IMR-90 (cell line): ENCODE measurements around the gene TEAD1. TPM values are rescaled to one million over a fixed set of nuclear protein-coding genes. Genes with fewer than 3 reads are reported as not detected.

Experiments
- ATAC-seq: fragments of 200-7000 bp; cut with Tn5 transposase; 2 replicates; pipeline ENCODE4 v1.9.1; 2020; ENCODE audit warnings: low read depth, mild to moderate bottlenecking, moderate library complexity
- BruUV-seq: library from RNA; stranded (reverse); fragments of 400-500 nt; replicated peaks from 2 replicates; lab custom pipeline; 2021; lab: Mats Ljungman, UMichigan
- CTCF ChIA-PET: fragments of 300-600 bp; formaldehyde crosslinking; extraction: SDS; loops from one replicate; lab custom pipeline; 2021; ENCODE audit warnings: antibody characterized with exemption; lab: Yijun Ruan, JAX
- POLR2A ChIA-PET: fragments of 300-600 bp; sonication (Branson Sonifier 250); formaldehyde crosslinking; loops from one replicate; lab custom pipeline; 2022; ENCODE audit warnings: antibody characterized with exemption; ENCODE audit not compliant: unreplicated experiment; lab: Charles Lee
- DNase-seq: peaks from one replicate; pipeline ENCODE4 v3.0.0; 2013
- H2AFZ ChIP-seq: replicated peaks from 2 replicates; pipeline ENCODE3; 2013; ENCODE audit warnings: low read length, mild to moderate bottlenecking; ENCODE audit not compliant: poor library complexity
- H2AK5ac ChIP-seq: 2 replicates; pipeline ENCODE4 v1.6.1; 2013; ENCODE audit warnings: low read depth, low read length, inconsistent platforms
- H2AK9ac ChIP-seq: replicated peaks from 2 replicates; pipeline ENCODE3; 2013; ENCODE audit warnings: mild to moderate bottlenecking, low read depth, low read length, moderate library complexity; ENCODE audit not compliant: poor library complexity
- H2BK120ac ChIP-seq: 2 replicates; pipeline ENCODE4 v1.6.1; 2013; ENCODE audit warnings: low read depth, low read length, inconsistent platforms
- H2BK15ac ChIP-seq: 3 replicates; pipeline ENCODE4 v1.6.1; 2013; ENCODE audit warnings: low read depth, low read length, inconsistent platforms
- H2BK20ac ChIP-seq: 2 replicates; pipeline ENCODE4 v1.6.1; 2013; ENCODE audit warnings: low read depth, mild to moderate bottlenecking, inconsistent platforms, low read length, moderate library complexity
- H2BK5ac ChIP-seq: 2 replicates; pipeline ENCODE4 v1.6.1; 2013; ENCODE audit warnings: mild to moderate bottlenecking, low read depth, low read length, inconsistent platforms; ENCODE audit not compliant: poor library complexity, severe bottlenecking
- H3K14ac ChIP-seq: replicated peaks from 2 replicates; pipeline ENCODE4 v1.6.1; 2013; ENCODE audit warnings: low read depth, low read length, inconsistent platforms
- H3K18ac ChIP-seq: 2 replicates; pipeline ENCODE4 v1.6.1; 2013; ENCODE audit warnings: low read depth, low read length, control low read depth
- H3K23ac ChIP-seq: 2 replicates; pipeline ENCODE4 v1.6.1; 2013; ENCODE audit warnings: low read depth, low read length, inconsistent platforms
- H3K27ac ChIP-seq: 2 replicates; pipeline ENCODE4 v1.5.1; 2013; ENCODE audit warnings: mild to moderate bottlenecking, control low read depth, low read length; ENCODE audit not compliant: insufficient read depth
- H3K27me3 ChIP-seq: 2 replicates; pipeline ENCODE4 v1.6.1; 2013; ENCODE audit warnings: low read length; ENCODE audit not compliant: control insufficient read depth, insufficient read depth
- H3K36me3 ChIP-seq: 2 replicates; pipeline ENCODE4 v1.6.1; 2013; ENCODE audit warnings: low read length, mixed read lengths; ENCODE audit not compliant: control insufficient read depth, insufficient read depth
- H3K4ac ChIP-seq: 2 replicates; pipeline ENCODE4 v1.6.1; 2013; ENCODE audit warnings: low read depth, low read length, inconsistent platforms
- H3K4me1 ChIP-seq: 2 replicates; pipeline ENCODE4 v1.6.1; 2013; ENCODE audit warnings: low read length, mixed read lengths; ENCODE audit not compliant: control insufficient read depth, insufficient read depth
- H3K4me2 ChIP-seq: 2 replicates; pipeline ENCODE4 v1.6.1; 2013; ENCODE audit warnings: low read depth, mild to moderate bottlenecking, control low read depth, low read length, moderate library complexity
- H3K4me3 ChIP-seq: 2 replicates; pipeline ENCODE4 v1.5.1; 2013; ENCODE audit warnings: low read depth, mild to moderate bottlenecking, control low read depth, low read length, moderate library complexity; ENCODE audit not compliant: insufficient read depth
- H3K56ac ChIP-seq: 2 replicates; pipeline ENCODE4 v1.6.1; 2013; ENCODE audit warnings: low read length, inconsistent platforms; ENCODE audit not compliant: insufficient read depth; ENCODE audit errors: extremely low read depth
- H3K79me1 ChIP-seq, 2 experiments: 2 replicates each; pipeline ENCODE4 v1.6.1; 2013; ENCODE audit warnings: low read length in 2 of 2, inconsistent platforms in 1 of 2, low read depth in 1 of 2
- H3K9ac ChIP-seq: 2 replicates; pipeline ENCODE4 v1.6.1; 2013; ENCODE audit warnings: low read depth, low read length, control low read depth
- H3K9me1 ChIP-seq: 2 replicates; pipeline ENCODE4 v1.6.1; 2013; ENCODE audit warnings: low read length, inconsistent platforms; ENCODE audit not compliant: insufficient read depth
- H3K9me3 ChIP-seq: 2 replicates; pipeline ENCODE4 v1.6.1; 2013; ENCODE audit warnings: low read length; ENCODE audit not compliant: control insufficient read depth, insufficient read depth
- H4K20me1 ChIP-seq: 2 replicates; pipeline ENCODE4 v1.6.1; 2013; ENCODE audit warnings: low read length, inconsistent platforms; ENCODE audit not compliant: insufficient read depth
- H4K5ac ChIP-seq: 2 replicates; pipeline ENCODE4 v1.6.1; 2013; ENCODE audit warnings: mild to moderate bottlenecking, low read depth, low read length, control low read depth
- H4K8ac ChIP-seq, 2 experiments: 2 replicates each; pipeline ENCODE4 v1.6.1; 2013; ENCODE audit warnings: low read depth in 2 of 2, low read length in 2 of 2, control low read depth in 1 of 2, inconsistent platforms in 1 of 2
- H4K91ac ChIP-seq: 2 replicates; pipeline ENCODE4 v1.6.1; 2013; ENCODE audit warnings: low read depth, low read length, inconsistent platforms; ENCODE audit not compliant: insufficient read depth
- CEBPB ChIP-seq: IDR thresholded peaks from 2 replicates; pipeline ENCODE4 v1.6.1; 2012; ENCODE audit warnings: low read depth, low read length, improper control_type of control experiment
- FOS ChIP-seq: fragments of 150-350 bp; IDR thresholded peaks from 2 replicates; pipeline ENCODE4 v1.6.1; 2016; ENCODE audit warnings: low read depth, low read length
- MAFK ChIP-seq: IDR thresholded peaks from 2 replicates; pipeline ENCODE4 v1.6.1; 2012; ENCODE audit warnings: low read depth, low read length, improper control_type of control experiment
- POLR2A ChIP-seq: IDR thresholded peaks from 2 replicates; pipeline ENCODE4 v1.6.1; 2012; ENCODE audit warnings: mild to moderate bottlenecking, low read depth, low read length
- WGBS, 2 experiments: methylation state at CpG; one replicate each; pipeline versions ENCODE4 v1.1.5 to v1.1.7; 2013; ENCODE audit warnings: missing lambda C conversion rate in 2 of 2; ENCODE audit not compliant: insufficient read length in 1 of 2; ENCODE audit errors: extremely low coverage in 2 of 2; 5-methylcytosine and 5-hydroxymethylcytosine counted together
- dilution Hi-C: fragments of 300-500 bp; cut with HindIII; formaldehyde crosslinking; loops from one replicate; pipeline ENCODE4 v1.14.3; 2018; ENCODE audit warnings: low sequenced_read_pairs; ENCODE audit not compliant: unreplicated experiment
- in situ Hi-C: fragments of 300-500 bp; cut with MboI; formaldehyde crosslinking; loops from 3 replicates; pipeline ENCODE4 v1.14.3; 2019; ENCODE audit warnings: low sequenced_read_pairs, inconsistent platforms, mixed read lengths
- intact Hi-C: fragments of 100-400 bp; cut with micrococcal nuclease; formaldehyde crosslinking; loops from 2 replicates; pipeline ENCODE4 v1.10.0; 2022
- polyA plus RNA-seq, 3 experiments: library from polyadenylated mRNA; depleted of rRNA; stranded (reverse); fragments of >200 nt; gene quantifications; 2 replicates each; pipeline ENCODE4 v1.2.3, GENCODE V29; 2012; ENCODE audit warnings: low replicate concordance in 1 of 3
- total RNA-seq: library from RNA; depleted of rRNA; stranded (reverse); fragments of >200 nt; gene quantifications from 2 replicates; pipeline ENCODE4 v1.2.3, GENCODE V29; 2012
- TF ChIP-seq, protein P1 (sequence below): fragments of 150-350 bp; IDR thresholded peaks from 2 replicates; pipeline ENCODE4 v1.6.1; 2017; ENCODE audit warnings: mild to moderate bottlenecking, antibody characterized with exemption, low read length, low read depth

The TEAD1 gene
- total and polyA plus RNA-seq, 2 of the 4 experiments (the other 2 are of a cell fraction) = 51.8 to 69.2 TPM

- peaks cover 25% of the 10 kb centered on the region for H3K9me1 ChIP-seq
- H3K4me3 ChIP-seq = no peak overlapping the region
- H3K36me3 ChIP-seq = no peaks in the 10 kb centered on the region; the same call in 1 of the 2 replicates
- POLR2A ChIA-PET = no interaction called here
- H2AFZ ChIP-seq = no peak overlapping the region
- H3K9ac ChIP-seq = no peak overlapping the region
- no CpG with 5 or more reads among the region's 1 CpG for WGBS, 2 experiments
- TF ChIP-seq, protein P1, sequence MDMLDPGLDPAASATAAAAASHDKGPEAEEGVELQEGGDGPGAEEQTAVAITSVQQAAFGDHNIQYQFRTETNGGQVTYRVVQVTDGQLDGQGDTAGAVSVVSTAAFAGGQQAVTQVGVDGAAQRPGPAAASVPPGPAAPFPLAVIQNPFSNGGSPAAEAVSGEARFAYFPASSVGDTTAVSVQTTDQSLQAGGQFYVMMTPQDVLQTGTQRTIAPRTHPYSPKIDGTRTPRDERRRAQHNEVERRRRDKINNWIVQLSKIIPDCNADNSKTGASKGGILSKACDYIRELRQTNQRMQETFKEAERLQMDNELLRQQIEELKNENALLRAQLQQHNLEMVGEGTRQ = no peak
- no peak for TF ChIP-seq CEBPB
- no peak for TF ChIP-seq MAFK
- no peak for TF ChIP-seq FOS
- no peak for TF ChIP-seq POLR2A
- no peak overlapping the region for H2BK5ac ChIP-seq
- H3K27me3 ChIP-seq = no peaks in the 10 kb centered on the region
- H4K91ac ChIP-seq = no peak overlapping the region
- no peak overlapping the region for H2AK5ac ChIP-seq
- no peak for ATAC-seq
- H4K20me1 ChIP-seq = peaks cover 96% of the 10 kb centered on the region
- H2BK20ac ChIP-seq = no peak overlapping the region
- no peak overlapping the region; the same call in 1 of the 2 replicates for H3K23ac ChIP-seq
- H4K5ac ChIP-seq = no peak overlapping the region
- H2AK9ac ChIP-seq = no peak overlapping the region
- H3K27ac ChIP-seq = no peak overlapping the region
- H3K4ac ChIP-seq = no peak overlapping the region
- H2BK15ac ChIP-seq = no peak overlapping the region
- H3K56ac ChIP-seq = no peak overlapping the region
- no peak for DNase-seq
- no peak overlapping the region for H3K14ac ChIP-seq
- no peak overlapping the region for H4K8ac ChIP-seq
- no peak overlapping the region for H2BK120ac ChIP-seq
- H3K4me2 ChIP-seq = no peak overlapping the region
- CTCF ChIA-PET = no interaction called here
- H3K9me3 ChIP-seq = no peaks in the 10 kb centered on the region
- dilution Hi-C loops = no loop called here
- intact Hi-C loops = no loop called here
- no TSS peak for BruUV-seq
- H3K79me1 ChIP-seq = peaks cover 14 to 93% of the 10 kb centered on the region in 2 experiments
- no peak overlapping the region for H3K18ac ChIP-seq
- in situ Hi-C loops = no loop called here
- H3K4me1 ChIP-seq = peaks cover 28% of the 10 kb centered on the region
These were observed 82.2 kb downstream of the TEAD1 start for GRCh38 chr11:12756454-12756806.
